AG04449 (cell line): ENCODE data around the gene SRBD1.

ENCODE experiments used
- CTCF ChIA-PET: fragments of 350-600 bp; formaldehyde crosslinking; extraction: SDS; loops from one replicate; lab custom pipeline; 2021; ENCODE audit warnings: antibody characterized with exemption; lab: Yijun Ruan, JAX
- POLR2A ChIA-PET: fragments of 400-600, 350-600 bp; formaldehyde crosslinking; extraction: SDS; loops from one replicate; lab custom pipeline; 2020; ENCODE audit warnings: antibody characterized with exemption, inconsistent platforms; lab: Yijun Ruan, JAX
- DNase-seq: peaks from one replicate; pipeline ENCODE4 v3.0.0-alpha.2; 2010; ENCODE audit warnings: low read depth, low spot score
- H3K4me3 ChIP-seq: 2 replicates; pipeline ENCODE4 v1.5.1; 2011; ENCODE audit warnings: low read depth, mild to moderate bottlenecking, control low read depth, low read length
- TF ChIP-seq, protein P1 (sequence below): IDR thresholded peaks from one replicate; pipeline ENCODE4 v1.5.1; 2011; ENCODE audit warnings: mild to moderate bottlenecking, moderate library complexity, low read length, control low read depth, inconsistent platforms; ENCODE audit not compliant: insufficient read depth; ENCODE audit errors: missing control alignments

SRBD1 gene

DNA sequence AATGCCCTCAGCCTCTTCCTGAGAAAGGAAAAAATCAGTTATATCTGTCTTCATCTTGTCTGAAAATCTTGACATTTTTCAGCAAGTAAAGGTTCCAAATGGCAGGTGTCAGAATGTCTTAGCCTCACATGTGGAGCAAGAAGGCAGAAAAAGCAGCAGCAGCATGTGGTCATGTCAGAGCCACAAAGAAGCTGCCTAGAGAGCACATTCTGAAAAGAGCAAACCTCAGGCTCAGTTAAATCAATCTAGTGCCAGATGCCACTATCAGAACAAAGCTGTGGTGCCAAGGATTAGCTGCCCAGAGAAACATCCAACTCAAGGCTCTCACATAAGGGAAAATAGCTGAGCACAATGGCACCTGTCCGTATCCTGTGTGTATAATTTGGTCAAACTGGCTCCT, 105.9 kb downstream of the SRBD1 start:
- no peak overlapping the region for H3K4me3 ChIP-seq
- TF ChIP-seq, protein P1, sequence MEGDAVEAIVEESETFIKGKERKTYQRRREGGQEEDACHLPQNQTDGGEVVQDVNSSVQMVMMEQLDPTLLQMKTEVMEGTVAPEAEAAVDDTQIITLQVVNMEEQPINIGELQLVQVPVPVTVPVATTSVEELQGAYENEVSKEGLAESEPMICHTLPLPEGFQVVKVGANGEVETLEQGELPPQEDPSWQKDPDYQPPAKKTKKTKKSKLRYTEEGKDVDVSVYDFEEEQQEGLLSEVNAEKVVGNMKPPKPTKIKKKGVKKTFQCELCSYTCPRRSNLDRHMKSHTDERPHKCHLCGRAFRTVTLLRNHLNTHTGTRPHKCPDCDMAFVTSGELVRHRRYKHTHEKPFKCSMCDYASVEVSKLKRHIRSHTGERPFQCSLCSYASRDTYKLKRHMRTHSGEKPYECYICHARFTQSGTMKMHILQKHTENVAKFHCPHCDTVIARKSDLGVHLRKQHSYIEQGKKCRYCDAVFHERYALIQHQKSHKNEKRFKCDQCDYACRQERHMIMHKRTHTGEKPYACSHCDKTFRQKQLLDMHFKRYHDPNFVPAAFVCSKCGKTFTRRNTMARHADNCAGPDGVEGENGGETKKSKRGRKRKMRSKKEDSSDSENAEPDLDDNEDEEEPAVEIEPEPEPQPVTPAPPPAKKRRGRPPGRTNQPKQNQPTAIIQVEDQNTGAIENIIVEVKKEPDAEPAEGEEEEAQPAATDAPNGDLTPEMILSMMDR: no peak
- ChIA-PET POLR2A (no interaction called here), CTCF (interaction anchor here (1.5 to 3.6 kb wide), 2 partner anchors 523 to 549 kb away, joined by 4 to 20 read pairs; no protein-coding TSS in a partner anchor)
- no peak for DNase-seq

DNA sequence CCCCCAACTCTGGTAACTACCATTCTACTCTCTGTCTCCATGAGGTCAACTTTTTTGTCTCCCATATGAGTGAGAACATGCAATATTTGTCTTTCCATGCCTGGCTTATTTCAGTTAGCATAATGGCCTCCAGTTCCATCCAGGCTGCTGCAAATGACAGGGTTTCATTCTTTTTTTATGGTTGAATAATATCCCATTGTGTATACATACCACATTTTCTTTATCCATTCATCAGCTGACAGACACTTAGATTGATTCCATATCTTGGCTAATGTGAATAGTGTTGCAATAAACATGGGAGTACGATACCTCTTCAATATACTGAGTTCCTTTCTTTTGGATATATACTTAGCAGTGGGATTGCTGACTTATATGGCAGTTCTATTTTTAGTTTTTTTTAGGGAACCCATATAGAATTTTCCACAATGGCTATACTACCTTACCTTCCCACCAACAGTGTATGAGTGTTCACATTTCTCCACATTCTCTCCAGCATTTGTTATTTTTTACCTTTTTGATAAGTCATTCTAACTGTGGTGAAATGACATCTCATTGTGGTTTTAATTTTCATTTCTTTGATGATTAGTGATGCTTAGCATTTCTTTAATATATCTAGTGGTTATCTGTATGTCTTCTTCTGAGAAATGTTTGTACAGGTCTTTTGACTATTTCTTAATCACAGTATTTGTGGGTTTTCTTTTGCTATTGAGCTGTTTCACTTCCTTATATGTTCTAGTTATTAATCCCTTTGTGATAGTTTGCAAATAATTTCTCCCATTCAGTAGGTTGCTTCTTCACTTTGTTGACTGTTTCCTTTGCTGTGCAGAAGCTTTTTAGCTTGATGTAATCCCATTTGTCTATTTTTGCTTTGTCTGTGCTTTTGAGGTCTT, 112.2 kb downstream of the SRBD1 start:
- H3K4me3 ChIP-seq: no peak overlapping the region
- ChIA-PET POLR2A (no interaction called here), CTCF (interaction anchor here (1.6 to 11.2 kb wide), 2 partner anchors 516 to 547 kb away, joined by 6 to 365 read pairs; no protein-coding TSS in a partner anchor)
- DNase-seq: no peak
- TF ChIP-seq, protein P1: no peak

DNA sequence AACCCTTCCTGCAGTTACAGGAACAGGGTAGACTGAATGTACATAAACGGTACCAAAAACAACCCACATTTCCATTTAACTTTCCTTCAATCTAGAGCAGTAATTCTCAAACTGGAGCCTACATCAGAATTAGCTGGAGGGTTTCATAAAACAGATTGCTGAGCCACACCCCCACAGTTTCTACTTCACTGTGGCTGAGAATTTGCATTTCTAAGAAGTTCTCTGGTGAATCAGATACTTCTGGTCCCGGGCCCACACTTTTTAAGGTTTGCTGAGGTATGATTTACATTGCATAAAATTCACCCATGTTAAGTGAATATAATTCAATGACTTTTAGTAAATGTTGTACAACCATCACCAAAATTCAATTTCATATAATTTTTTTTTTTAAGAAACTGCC, 113.7 kb downstream of the SRBD1 start:
- POLR2A ChIA-PET: no interaction called here
- H3K4me3 ChIP-seq: no peak overlapping the region
- peak; percentile 7 for DNase-seq
- TF ChIP-seq, protein P1: no peak
- CTCF ChIA-PET: interaction anchor here (0.8 to 11.2 kb wide), 4 partner anchors 9 to 514 kb away, joined by 3 to 365 read pairs (median 4); no protein-coding TSS in a partner anchor

DNA sequence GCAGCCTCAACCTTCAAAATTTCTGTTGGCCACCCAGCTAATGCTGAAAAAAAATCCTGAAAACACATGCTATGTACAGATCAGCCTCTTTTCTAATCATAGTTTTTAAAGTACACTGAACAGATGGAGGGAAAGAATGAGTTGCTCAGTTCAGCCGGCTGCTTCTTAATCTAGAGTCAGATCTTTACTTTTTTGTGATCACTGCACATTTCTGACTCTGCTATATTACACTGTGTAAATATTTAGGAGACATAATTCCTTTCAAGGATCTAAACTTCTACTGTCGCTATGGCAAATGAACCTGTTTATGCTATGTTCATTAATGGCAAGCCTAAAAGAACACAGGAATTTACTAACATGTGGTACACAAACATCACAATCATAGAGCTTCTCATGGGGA, 114.2 kb downstream of the SRBD1 start:
- POLR2A ChIA-PET: no interaction called here

DNA sequence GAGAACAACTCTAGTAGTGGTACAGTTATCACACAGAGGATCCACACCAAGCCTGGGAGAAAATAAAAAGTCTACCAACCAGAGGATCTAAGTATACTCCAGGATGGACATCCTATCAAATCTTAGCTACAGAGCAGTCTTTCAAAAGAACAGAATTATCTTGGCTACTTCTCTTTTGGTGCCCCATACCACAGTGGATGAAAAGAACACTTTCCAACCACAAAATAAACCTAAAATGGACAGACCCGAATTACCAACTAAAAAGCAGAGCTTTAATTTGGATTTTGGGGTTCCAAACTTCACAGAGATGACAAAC, 116.1 kb downstream of the SRBD1 start:
- ChIA-PET CTCF (interaction anchor here (0.6 to 11.2 kb wide), 39 partner anchors 8 to 1099 kb away, joined by 3 to 365 read pairs (median 5); partner anchors contain the start of gene SIX2), POLR2A (no interaction called here)
- TF ChIP-seq, protein P1: no peak
- no peak overlapping the region for H3K4me3 ChIP-seq
- no peak for DNase-seq

More for the DNA sequence above, 114.2 kb downstream of the SRBD1 start:
- CTCF ChIA-PET: interaction anchor here (0.8 to 11.2 kb wide), 6 partner anchors 10 to 525 kb away, joined by 3 to 365 read pairs (median 4); no protein-coding TSS in a partner anchor
- DNase-seq: no peak
- TF ChIP-seq, protein P1: no peak
- H3K4me3 ChIP-seq: no peak overlapping the region
